ENCODE results near the gene AKR1C4. TPM values are rescaled to one million over a fixed set of nuclear protein-coding genes. Genes with fewer than 3 reads are reported as not detected.

Gene AKR1C4
- total and polyA plus RNA-seq, 2 of the 8 experiments (the other 6 are each of a cell fraction or from before 2014, with no cell fraction given) = not detected

DNA sequence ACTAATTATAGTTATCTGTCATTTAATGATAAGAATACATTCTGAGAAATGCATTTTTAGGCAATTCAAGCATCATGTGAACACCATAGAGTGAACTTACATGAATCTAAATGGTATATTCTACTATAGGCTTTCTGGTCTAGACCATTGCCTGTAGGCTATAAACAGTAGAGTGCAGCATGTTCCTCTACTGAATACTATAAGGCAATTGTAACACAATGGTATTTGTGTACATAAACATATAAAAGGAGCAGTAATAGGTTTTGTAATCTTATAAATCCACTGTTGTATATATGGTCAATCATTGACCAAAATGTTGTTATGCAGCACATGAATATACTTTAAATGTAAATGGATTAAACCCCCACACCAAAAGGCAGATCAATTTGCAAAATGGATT lies 71.6 kb downstream of the AKR1C4 start:
- no peak overlapping the region for H2BK12ac ChIP-seq (ENCODE audit: low read depth, low read length)
- no peak overlapping the region for H2BK5ac ChIP-seq (ENCODE audit: low read depth, low read length)
- TF ChIP-seq RFX5 (IDR thresholded peaks at IDR 0.05; ENCODE audit: borderline replicate concordance, low read depth, low read length) (no peak), CEBPB (IDR thresholded peaks at IDR 0.05; ENCODE audit: low read depth, low read length) (no peak), NRF1 (IDR thresholded peaks at IDR 0.05; ENCODE audit: low read depth, low read length) (no peak), CBX8 (IDR thresholded peaks at IDR 0.05; ENCODE audit: borderline replicate concordance, low read depth, low read length) (no peak), SIX5 (IDR thresholded peaks at IDR 0.05; ENCODE audit: low read depth, low read length) (no peak), ZNF274 (IDR thresholded peaks at IDR 0.05; ENCODE audit: borderline replicate concordance, extremely low read depth, low read length) (no peak), CTBP2 (IDR thresholded peaks at IDR 0.05; ENCODE audit: borderline replicate concordance, insufficient read depth, insufficient read length, low read length) (no peak), TAF7 (optimal IDR thresholded peaks at IDR 0.05; ENCODE audit: borderline replicate concordance, low read depth, low read length) (no peak)
- H3K9ac ChIP-seq (replicated peaks in 1 of 4; ENCODE audit: extremely low read depth in 1 of 4, low read depth in 3 of 4, low read length in 3 of 4) = no peak overlapping the region
- no peak overlapping the region for H3K23ac ChIP-seq (ENCODE audit: insufficient read length)
- H4K5ac ChIP-seq (ENCODE audit: insufficient read length, low read depth, low read length) = no peak overlapping the region
- no peak overlapping the region for H3K14ac ChIP-seq (ENCODE audit: insufficient read length)
- no peaks in the 10 kb centered on the region for H3K4me1 ChIP-seq (replicated peaks in 1 of 4; ENCODE audit: control insufficient read depth in 3 of 4, insufficient read depth in 4 of 4, low read length in 3 of 4)
- H2AFZ ChIP-seq (ENCODE audit: low read length) = no peak overlapping the region
- DNase-seq (ENCODE audit: low read depth in 1 of 2, low spot score in 2 of 2) (no peak), FAIRE-seq (no peak)
- H3K18ac ChIP-seq (ENCODE audit: extremely low read depth, low read length) = no peak overlapping the region
- no peak overlapping the region for H4K91ac ChIP-seq (replicated peaks; ENCODE audit: insufficient read length, low read length)
- H3K36me3 ChIP-seq (ENCODE audit: control insufficient read depth in 2 of 4, insufficient read depth in 4 of 4, low read length in 3 of 4) = no peaks in the 10 kb centered on the region
- no peak overlapping the region for H2BK120ac ChIP-seq (replicated peaks; ENCODE audit: low read depth, low read length)
- H3K27ac ChIP-seq (ENCODE audit: low read depth, low read length) = no peak overlapping the region
- H3K4me3 ChIP-seq (ENCODE audit: extremely low read depth in 1 of 4, insufficient read depth in 2 of 4, low read depth in 3 of 4, low read length in 4 of 4) = no peak overlapping the region
- H3K4me2 ChIP-seq (ENCODE audit: insufficient read depth in 1 of 2, low read depth in 2 of 2, low read length in 2 of 2) = no peak overlapping the region
- H3K9me3 ChIP-seq (ENCODE audit: insufficient read depth in 2 of 2, low read depth in 1 of 2, low read length in 1 of 2) = peaks cover 11 to 25% of the 10 kb centered on the region in 2 experiments; a peak in 3 of 4 replicates
- H3K79me1 ChIP-seq (ENCODE audit: low read depth, low read length) = no peaks in the 10 kb centered on the region
- ChIA-PET POLR2A (ENCODE audit: partially characterized antibody) (no interaction called here), CTCF (ENCODE audit: partially characterized antibody) (interaction anchor here (0.7 to 1.7 kb wide), 2 partner anchors 19 to 264 kb away, joined by 3 to 5 read pairs; no protein-coding TSS in a partner anchor)
- H2AK5ac ChIP-seq (ENCODE audit: low read depth, low read length) = no peak overlapping the region
- H3K4ac ChIP-seq (replicated peaks; ENCODE audit: insufficient read length, low read depth, low read length) = no peak overlapping the region
- peaks cover 0 to 1% (median 0%) of the 10 kb centered on the region in 4 experiments; a peak in 1 of 7 replicates for H3K27me3 ChIP-seq (replicated peaks in 1 of 4; ENCODE audit: control insufficient read depth in 3 of 4, extremely low read depth in 1 of 4, insufficient read depth in 3 of 4, low read length in 3 of 4)
- no peaks in the 10 kb centered on the region for H3K79me2 ChIP-seq (ENCODE audit: control insufficient read depth in 1 of 2, insufficient read depth in 2 of 2, low read length in 2 of 2)
- H3K23me2 ChIP-seq (ENCODE audit: low read depth, low read length) = peaks cover 1% of the 10 kb centered on the region; the same call in 1 of the 2 replicates
- H2BK20ac ChIP-seq (ENCODE audit: low read length) = no peak overlapping the region
- H2BK15ac ChIP-seq (ENCODE audit: low read length) = no peak overlapping the region
- no peaks in the 10 kb centered on the region for H4K20me1 ChIP-seq (replicated peaks in 1 of 2; ENCODE audit: control insufficient read depth in 1 of 2, insufficient read depth in 2 of 2, low read length in 2 of 2)
- no peak overlapping the region for H3K56ac ChIP-seq (replicated peaks; ENCODE audit: insufficient read length, low read depth, low read length)
- H4K8ac ChIP-seq (ENCODE audit: extremely low read depth, insufficient read depth, low read length) = no peak overlapping the region

All from H1 (cell line).